ENCODE measurements around the gene LITAF.
"Not testable (repeated sequence)": the region's sequence is repeated elsewhere in the genome, so short reads cannot be mapped to it uniquely, and the experiment has no call there.

GRCh38 chr16:11593076-11593475, 6.4 kb upstream of the LITAF start:
- TF ChIP-seq CTCF (optimal IDR thresholded peaks at IDR 0.05 in 1 of 3, IDR thresholded peaks at IDR 0.05 in 1 of 3, conservative IDR thresholded peaks at IDR 0.05 in 1 of 3; ENCODE audit: extremely low read depth in 1 of 3, insufficient read depth in 2 of 3, low read length in 3 of 3); EZH2 (IDR thresholded peaks at IDR 0.05; ENCODE audit: low read length): not testable (repeated sequence)

All from keratinocyte (primary cell).